SK-N-SH treated with all-trans-retinoic acid at 6 μM for 48 hours (cell line): ENCODE data around the gene ZBTB12.
A peak's percentile ranks its signal among the peaks of the same experiment; 100 is the strongest.

Experiments
- ATAC-seq: fragments of 200-7000 bp; cut with Tn5 transposase; 3 replicates; pipeline ENCODE4 v1.9.1; 2020; ENCODE audit warnings: mild to moderate bottlenecking, moderate library complexity
- ARNTL ChIP-seq: fragments of 450-650 bp; formaldehyde crosslinking; IDR thresholded peaks from 2 replicates; pipeline ENCODE4 v1.5.0; 2020; ENCODE audit warnings: low read depth, mild to moderate bottlenecking, moderate library complexity, borderline replicate concordance
- BACH2 ChIP-seq: fragments of 250-450 bp; sonication (Bioruptor Pico); IDR thresholded peaks from 2 replicates; pipeline ENCODE4 v1.9.0; 2021; ENCODE audit warnings: mild to moderate bottlenecking, borderline replicate concordance
- CREB5 ChIP-seq: fragments of 250-450 bp; sonication (Bioruptor Pico); IDR thresholded peaks from 2 replicates; pipeline ENCODE4 v1.5.1; 2020; ENCODE audit warnings: low read depth, mild to moderate bottlenecking, moderate library complexity
- CSDC2 ChIP-seq: fragments of 250-450 bp; sonication (Bioruptor Pico); IDR thresholded peaks from 2 replicates; pipeline ENCODE4 v1.5.0; 2020; ENCODE audit warnings: mild to moderate bottlenecking, moderate library complexity
- CSRNP3 ChIP-seq: fragments of 250-450 bp; sonication (Bioruptor Pico); IDR thresholded peaks from 2 replicates; pipeline ENCODE4 v1.5.1; 2021; ENCODE audit warnings: mild to moderate bottlenecking, moderate library complexity
- ESRRG ChIP-seq: fragments of 250-450 bp; sonication (Bioruptor Pico); IDR thresholded peaks from 2 replicates; pipeline ENCODE4 v1.6.1; 2021; ENCODE audit warnings: mild to moderate bottlenecking
- ISL1 ChIP-seq: fragments of 250-450 bp; sonication (Bioruptor Pico); IDR thresholded peaks from 2 replicates; pipeline ENCODE4 v2.1.2; 2022; ENCODE audit warnings: mild to moderate bottlenecking, moderate library complexity
- OSR1 ChIP-seq: fragments of 250-450 bp; sonication (Bioruptor Pico); IDR thresholded peaks from 2 replicates; pipeline ENCODE4 v1.8.0; 2022; ENCODE audit warnings: moderate library complexity, mild to moderate bottlenecking, inconsistent platforms
- PATZ1 ChIP-seq: fragments of 250-450 bp; sonication (Bioruptor Pico); IDR thresholded peaks from 2 replicates; pipeline ENCODE4 v1.8.0; 2020; ENCODE audit warnings: mild to moderate bottlenecking, moderate library complexity, borderline replicate concordance
- POU6F1 ChIP-seq: fragments of 250-450 bp; sonication (Bioruptor Pico); IDR thresholded peaks from 2 replicates; pipeline ENCODE4 v1.8.0; 2021; ENCODE audit warnings: low read depth, mild to moderate bottlenecking, moderate library complexity, borderline replicate concordance
- PPARA ChIP-seq: fragments of 250-450 bp; sonication (Bioruptor Pico); IDR thresholded peaks from 2 replicates; pipeline ENCODE4 v1.5.0; 2020; ENCODE audit warnings: mild to moderate bottlenecking, borderline replicate concordance
- RARB ChIP-seq: fragments of 250-450 bp; sonication (Bioruptor Pico); IDR thresholded peaks from 2 replicates; pipeline ENCODE4 v1.8.0; 2021; ENCODE audit warnings: mild to moderate bottlenecking, moderate library complexity
- SNAI2 ChIP-seq: fragments of 250-450 bp; sonication (Bioruptor Pico); IDR thresholded peaks from 2 replicates; pipeline ENCODE4 v1.5.0; 2020; ENCODE audit warnings: mild to moderate bottlenecking, moderate library complexity
- TCF4 ChIP-seq: fragments of 250-450 bp; sonication (Bioruptor Pico); IDR thresholded peaks from 2 replicates; pipeline ENCODE4 v1.8.0; 2021; ENCODE audit warnings: mild to moderate bottlenecking, moderate library complexity, borderline replicate concordance
- TOX ChIP-seq: fragments of 250-450 bp; sonication (Bioruptor Pico); IDR thresholded peaks from 2 replicates; pipeline ENCODE4 v1.8.0; 2021; ENCODE audit warnings: mild to moderate bottlenecking, moderate library complexity, borderline replicate concordance
- TSHZ2 ChIP-seq: fragments of 250-450 bp; sonication (Bioruptor Pico); IDR thresholded peaks from 2 replicates; pipeline ENCODE4 v1.5.0; 2020; ENCODE audit warnings: mild to moderate bottlenecking, moderate library complexity
- ZC3H10 ChIP-seq: fragments of 250-450 bp; sonication (Bioruptor Pico); IDR thresholded peaks from 2 replicates; pipeline ENCODE4 v1.5.1; 2021; ENCODE audit warnings: mild to moderate bottlenecking, moderate library complexity
- ZFP3 ChIP-seq: fragments of 250-450 bp; sonication (Bioruptor Pico); IDR thresholded peaks from 2 replicates; pipeline ENCODE4 v1.5.0; 2020; ENCODE audit warnings: mild to moderate bottlenecking, moderate library complexity
- ZFP30 ChIP-seq: fragments of 450-650 bp; formaldehyde crosslinking; IDR thresholded peaks from 2 replicates; pipeline ENCODE4 v1.5.0; 2022; ENCODE audit warnings: mild to moderate bottlenecking, moderate library complexity
- ZNF565 ChIP-seq: fragments of 450-650 bp; formaldehyde crosslinking; conservative IDR thresholded peaks from 2 replicates; pipeline ENCODE4 v1.5.0; 2020; ENCODE audit warnings: low read depth, mild to moderate bottlenecking, moderate library complexity
- ZNF70 ChIP-seq: fragments of 450-650 bp; formaldehyde crosslinking; IDR thresholded peaks from 2 replicates; pipeline ENCODE4 v1.5.0; 2020; ENCODE audit warnings: mild to moderate bottlenecking, moderate library complexity
- ZNF8 ChIP-seq: fragments of 450-650 bp; formaldehyde crosslinking; IDR thresholded peaks from 2 replicates; pipeline ENCODE4 v1.5.0; 2020; ENCODE audit warnings: mild to moderate bottlenecking, moderate library complexity

Gene ZBTB12

GRCh38 chr6:31946370-31946885 is 44.5 kb upstream of the ZBTB12 start:
- no peak for ATAC-seq
- TF ChIP-seq TCF4 (no peak), ZC3H10 (CRISPR knock-in tag) (no peak), CREB5 (CRISPR knock-in tag) (no peak), OSR1 (CRISPR knock-in tag) (no peak), SNAI2 (CRISPR knock-in tag) (no peak), RARB (CRISPR knock-in tag) (no peak), PPARA (no peak)

GRCh38 chr6:31945507-31946369 is 43.9 kb upstream of the ZBTB12 start, which contains the start of gene CFB:
TSS of gene CFB (plus strand) at chr6:31946095. CDS start at chr6:31946222, 127 bp downstream.
- ATAC-seq = peak; percentile 92
- TF ChIP-seq CREB5 (CRISPR knock-in tag) = no peak
- no peak for TF ChIP-seq PPARA
- no peak for TF ChIP-seq TCF4
- TF ChIP-seq POU6F1 (CRISPR knock-in tag) = no peak
- TF ChIP-seq ARNTL (CRISPR knock-in tag) = no peak
- TF ChIP-seq ISL1 (CRISPR knock-in tag) = no peak
- no peak for TF ChIP-seq ZNF70 (CRISPR knock-in tag)
- no peak for TF ChIP-seq ZNF565 (CRISPR knock-in tag)
- no peak for TF ChIP-seq ESRRG
- TF ChIP-seq TSHZ2 = no peak
- TF ChIP-seq PATZ1 (CRISPR knock-in tag) = no peak
- TF ChIP-seq CSDC2 (CRISPR knock-in tag) = no peak
- no peak for TF ChIP-seq RARB (CRISPR knock-in tag)
- TF ChIP-seq ZNF8 (CRISPR knock-in tag) = no peak
- no peak for TF ChIP-seq ZFP3 (CRISPR knock-in tag)
- no peak for TF ChIP-seq CSRNP3 (CRISPR knock-in tag)
- TF ChIP-seq TOX (CRISPR knock-in tag) = no peak
- no peak for TF ChIP-seq ZFP30
- no peak for TF ChIP-seq ZC3H10 (CRISPR knock-in tag)
- no peak for TF ChIP-seq BACH2 (CRISPR knock-in tag)
- TF ChIP-seq, all 23 proteins: peak for 0
